Activated CD4-positive, alpha-beta memory T cell treated with anti-CD3 and anti-CD28 coated beads for 36 hours (primary cell): ENCODE data around the gene STRN4. TPM values are rescaled to one million over a fixed set of nuclear protein-coding genes. Genes with fewer than 3 reads are reported as not detected.
A peak's percentile ranks its signal among the peaks of the same experiment; 100 is the strongest.
"Not testable (repeated sequence)": the region's sequence is repeated elsewhere in the genome, so short reads cannot be mapped to it uniquely, and the experiment has no call there.

Experiments used
- CTCF ChIA-PET: fragments of 350-600 bp; sonication (Branson Sonifier 250); formaldehyde crosslinking; loops from one replicate; lab custom pipeline; 2021; ENCODE audit warnings: antibody characterized with exemption, inconsistent platforms; lab: Charles Lee
- POLR2A ChIA-PET: fragments of 350-600 bp; sonication (Branson Sonifier 250); formaldehyde crosslinking; loops from one replicate; lab custom pipeline; 2021; ENCODE audit warnings: antibody characterized with exemption; lab: Charles Lee
- DNase-seq: peaks from one replicate; pipeline ENCODE4 v3.0.0-alpha.2; 2020
- H3K27ac Mint-ChIP-seq: one replicate; pipeline ENCODE4 v1.8.0; 2021; ENCODE audit warnings: mixed read lengths
- H3K27me3 Mint-ChIP-seq: one replicate; pipeline ENCODE4 v1.8.0; 2021; ENCODE audit warnings: mixed read lengths
- H3K36me3 Mint-ChIP-seq: one replicate; pipeline ENCODE4 v1.8.0; 2021; ENCODE audit warnings: mixed read lengths
- H3K4me1 Mint-ChIP-seq: one replicate; pipeline ENCODE4 v1.8.0; 2021; ENCODE audit warnings: low read depth, mixed read lengths
- H3K4me3 Mint-ChIP-seq: one replicate; pipeline ENCODE4 v1.8.0; 2021; ENCODE audit warnings: mild to moderate bottlenecking, mixed read lengths
- H3K9me3 Mint-ChIP-seq: one replicate; pipeline ENCODE4 v1.8.0; 2021; ENCODE audit warnings: mixed read lengths
- intact Hi-C: fragments of 100-400 bp; cut with micrococcal nuclease; formaldehyde crosslinking; loops from one replicate; pipeline ENCODE4 v1.15.1; 2023
- total RNA-seq, 2 experiments: library from RNA; stranded (reverse); gene quantifications; one replicate each; pipeline ENCODE4 v1.2.3, GENCODE V29; 2021

Gene STRN4
- total RNA-seq, 2 experiments from 2014 or later = 52.6 to 59.3 TPM

DNA sequence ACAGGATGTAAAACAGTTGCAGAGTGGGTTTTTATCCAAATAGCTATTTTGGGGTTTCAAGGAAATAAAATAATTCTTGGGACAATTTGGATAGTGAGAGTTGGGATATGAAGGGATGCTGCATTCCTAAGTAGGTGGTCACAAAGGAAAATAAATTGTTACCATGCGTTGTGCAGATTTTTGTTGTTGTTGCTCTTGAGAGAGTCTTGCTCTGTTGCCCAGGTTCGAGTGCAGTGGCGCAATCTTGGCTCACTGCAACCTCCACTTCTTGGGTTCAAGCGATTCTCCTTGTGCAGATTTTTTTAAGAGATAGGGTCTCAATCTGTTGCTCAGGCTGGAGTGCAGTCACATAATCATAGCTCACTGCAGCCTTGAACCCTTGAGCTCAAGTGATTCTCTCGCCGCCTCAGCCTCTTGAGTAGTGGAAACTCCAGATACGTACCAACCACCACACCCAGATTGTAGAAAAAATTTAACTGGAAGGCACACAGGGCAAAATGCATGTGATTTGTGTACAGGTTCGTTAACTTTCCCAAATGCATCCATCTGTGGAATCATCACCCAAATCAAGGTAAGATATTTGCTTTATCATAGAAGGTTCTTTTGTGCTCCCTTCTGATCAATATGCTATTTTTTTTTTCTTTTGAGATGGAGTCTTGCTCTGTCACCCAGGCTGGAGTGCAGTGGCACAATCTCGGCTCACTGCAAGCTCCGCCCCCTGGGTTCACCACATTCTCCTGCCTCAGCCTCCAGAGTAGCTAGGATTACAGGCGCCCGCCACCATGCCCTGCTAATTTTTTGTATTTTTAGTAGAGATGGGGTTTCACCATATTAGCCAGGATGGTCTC lies 26.1 kb upstream of the STRN4 start:
- POLR2A ChIA-PET = interaction anchor here (1.2 to 2.5 kb wide), 2 partner anchors 12 to 15 kb away, joined by 3 to 10 read pairs; no protein-coding TSS in a partner anchor

DNA sequence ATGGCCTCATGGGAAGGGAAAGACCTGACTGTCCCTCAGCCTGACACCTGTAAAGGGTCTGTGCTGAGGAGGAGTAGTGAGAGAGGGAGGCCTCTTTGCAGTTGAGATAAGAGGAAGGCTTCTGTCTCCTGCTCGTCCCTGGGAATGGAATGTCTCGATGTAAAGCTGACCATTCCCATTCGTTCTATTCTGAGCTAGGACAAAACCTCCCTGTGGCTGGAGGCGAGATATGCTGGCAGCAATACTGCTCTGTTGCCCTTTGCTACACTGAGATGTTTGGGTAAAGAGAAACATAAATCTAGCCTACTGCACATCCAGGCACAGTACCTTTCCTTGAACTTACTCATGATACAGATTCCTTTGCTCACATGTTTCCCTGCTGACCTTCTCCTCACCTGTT lies 22.5 kb upstream of the STRN4 start:
- intact Hi-C loops, H3K27ac Mint-ChIP-seq, H3K4me1 Mint-ChIP-seq, H3K36me3 Mint-ChIP-seq, H3K4me3 Mint-ChIP-seq, H3K9me3 Mint-ChIP-seq, DNase-seq, H3K27me3 Mint-ChIP-seq: not testable (repeated sequence)
- POLR2A ChIA-PET = interaction anchor here (0.7 kb wide), 1 partner anchor 12 kb away, joined by 3 read pairs; no protein-coding TSS in a partner anchor
- CTCF ChIA-PET = interaction anchor here (1.3 to 4.5 kb wide), 4 partner anchors 11 to 72 kb away, joined by 5 to 32 read pairs (median 8); no protein-coding TSS in a partner anchor

More for the DNA sequence above, 26.1 kb upstream of the STRN4 start:
- no peaks in the 10 kb centered on the region for H3K27me3 Mint-ChIP-seq
- no peak for DNase-seq
- no peak overlapping the region for H3K4me3 Mint-ChIP-seq
- peaks cover 27% of the 10 kb centered on the region for H3K36me3 Mint-ChIP-seq
- CTCF ChIA-PET = interaction anchor here (1.0 to 3.6 kb wide), 5 partner anchors 14 to 68 kb away, joined by 3 to 12 read pairs (median 3); no protein-coding TSS in a partner anchor
- H3K27ac Mint-ChIP-seq = no peak overlapping the region
- H3K9me3 Mint-ChIP-seq = no peaks in the 10 kb centered on the region
- H3K4me1 Mint-ChIP-seq = no peaks in the 10 kb centered on the region
- intact Hi-C loops = no loop called here

DNA sequence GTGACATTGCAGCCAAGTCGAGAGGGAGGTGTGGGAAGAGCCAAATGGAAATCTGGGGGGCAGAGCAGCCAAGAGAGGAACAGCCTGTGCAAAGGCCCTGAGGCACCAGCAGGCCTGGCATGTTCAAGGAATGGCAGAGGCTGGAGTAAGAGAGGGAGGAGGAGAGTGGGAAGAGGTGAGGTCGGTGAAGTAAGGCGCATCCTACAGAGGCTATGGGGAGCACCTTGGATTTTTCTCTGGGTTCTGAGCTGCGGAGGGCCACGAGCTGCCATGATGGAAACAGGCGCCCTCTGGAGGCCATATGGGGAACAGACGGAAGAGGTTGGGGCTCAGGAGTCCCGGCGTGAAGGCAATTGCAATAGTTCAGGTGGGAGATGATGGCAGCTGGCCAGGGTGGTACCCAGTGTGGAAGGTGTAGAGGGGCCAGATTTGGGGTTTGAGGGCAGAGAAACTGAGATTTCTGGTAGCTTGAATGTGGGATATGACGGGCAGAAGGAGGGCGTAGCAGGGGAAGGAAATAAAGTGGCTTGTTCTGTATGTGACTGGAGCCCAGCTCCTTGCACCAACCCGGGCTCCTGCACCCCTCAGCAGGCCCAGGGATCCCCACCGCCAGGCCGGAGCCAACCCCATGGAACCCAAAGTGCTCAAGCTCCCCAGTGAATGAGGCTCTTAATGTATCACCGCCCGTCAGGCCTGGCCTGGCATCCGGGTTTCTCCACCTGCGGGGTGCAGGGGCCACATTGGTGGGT lies 20.5 kb upstream of the STRN4 start:
- Mint-ChIP-seq H3K9me3 (no peaks in the 10 kb centered on the region), H3K27ac (no peak overlapping the region), H3K27me3 (no peaks in the 10 kb centered on the region), H3K4me3 (no peak overlapping the region), H3K4me1 (peaks cover 2% of the 10 kb centered on the region), H3K36me3 (no peaks in the 10 kb centered on the region)
- POLR2A ChIA-PET = interaction anchor here (1.3 kb wide), 1 partner anchor 18 kb away, joined by 3 read pairs; no protein-coding TSS in a partner anchor
- CTCF ChIA-PET = interaction anchor here (0.6 to 4.5 kb wide), 36 partner anchors 10 to 246 kb away, joined by 3 to 39 read pairs (median 5); partner anchors contain the start of genes AP2S1, DACT3 and SLC1A5
- intact Hi-C loops = no loop called here
- DNase-seq = peak; percentile 76

DNA sequence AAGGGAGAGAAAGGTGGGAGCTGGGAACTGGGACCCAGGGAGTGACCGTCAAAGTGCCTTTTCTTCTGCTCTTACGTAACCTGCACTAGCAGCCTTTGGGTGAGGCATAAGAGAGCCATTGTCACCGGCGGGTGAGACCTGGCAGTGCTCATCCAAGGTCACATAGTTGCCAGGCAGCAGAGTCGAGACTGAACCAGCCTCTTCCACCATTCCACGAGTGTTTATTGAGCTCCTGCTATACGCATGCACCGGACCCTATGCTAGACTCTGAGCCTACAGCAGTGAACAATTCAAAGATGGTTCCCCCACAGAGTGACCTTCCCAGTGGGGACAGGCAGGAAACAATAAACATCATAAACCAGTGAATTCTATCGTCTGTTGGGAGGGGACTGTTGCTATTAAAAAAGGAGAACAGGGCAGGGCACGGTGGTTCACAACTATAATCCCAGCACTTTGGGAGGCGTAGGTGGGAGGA lies 18.6 kb upstream of the STRN4 start:
- DNase-seq = no peak
- Mint-ChIP-seq H3K36me3 (no peaks in the 10 kb centered on the region), H3K4me1 (peaks cover 2% of the 10 kb centered on the region), H3K27ac (no peak overlapping the region), H3K9me3 (no peaks in the 10 kb centered on the region), H3K27me3 (no peaks in the 10 kb centered on the region), H3K4me3 (no peak overlapping the region)
- ChIA-PET POLR2A (no interaction called here), CTCF (interaction anchor here (1.0 to 4.5 kb wide), 5 partner anchors 8 to 75 kb away, joined by 3 to 39 read pairs (median 3); no protein-coding TSS in a partner anchor)
- intact Hi-C loops = loop anchor here (1.0 kb wide), 1 partner anchor 9 kb away; no protein-coding TSS in a partner anchor

DNA sequence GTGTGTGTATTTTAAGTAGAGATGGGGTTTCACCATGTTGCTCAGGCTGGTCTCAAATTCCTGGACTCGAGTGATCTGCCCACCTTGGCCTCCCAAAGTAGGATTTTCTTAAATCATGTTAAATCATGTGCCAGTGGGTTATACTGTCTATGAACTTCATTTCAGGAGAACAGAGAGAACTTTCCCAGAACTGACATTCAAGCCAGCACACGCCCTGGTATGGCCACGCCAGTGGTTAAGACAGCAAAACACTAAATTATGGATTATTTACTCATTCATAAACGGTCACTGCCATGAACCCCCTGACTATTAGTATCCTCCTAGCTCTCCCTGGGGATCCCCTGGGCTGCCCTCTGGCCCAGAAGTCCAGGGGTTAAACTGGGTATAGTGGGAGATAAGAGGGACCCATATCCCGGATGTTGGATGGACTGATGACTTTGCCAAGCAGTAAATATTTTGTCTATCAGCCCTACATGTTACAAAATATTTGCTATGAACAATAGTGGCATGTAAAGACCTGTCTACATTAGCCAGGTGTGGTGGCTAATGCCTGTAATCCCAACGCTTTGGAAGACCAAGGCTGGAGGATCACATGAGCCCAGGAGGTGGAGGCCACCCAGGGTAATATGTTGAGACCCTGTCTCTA lies 16.1 kb upstream of the STRN4 start:
- intact Hi-C loops = no loop called here
- H3K36me3 Mint-ChIP-seq = no peaks in the 10 kb centered on the region
- peaks cover 2% of the 10 kb centered on the region for H3K4me1 Mint-ChIP-seq
- H3K27me3 Mint-ChIP-seq = no peaks in the 10 kb centered on the region
- POLR2A ChIA-PET = no interaction called here
- DNase-seq = no peak
- CTCF ChIA-PET = interaction anchor here (0.9 to 2.1 kb wide), 2 partner anchors 8 to 58 kb away, joined by 3 to 6 read pairs; no protein-coding TSS in a partner anchor
- no peaks in the 10 kb centered on the region for H3K9me3 Mint-ChIP-seq
- no peak overlapping the region for H3K4me3 Mint-ChIP-seq
- no peak overlapping the region for H3K27ac Mint-ChIP-seq

DNA sequence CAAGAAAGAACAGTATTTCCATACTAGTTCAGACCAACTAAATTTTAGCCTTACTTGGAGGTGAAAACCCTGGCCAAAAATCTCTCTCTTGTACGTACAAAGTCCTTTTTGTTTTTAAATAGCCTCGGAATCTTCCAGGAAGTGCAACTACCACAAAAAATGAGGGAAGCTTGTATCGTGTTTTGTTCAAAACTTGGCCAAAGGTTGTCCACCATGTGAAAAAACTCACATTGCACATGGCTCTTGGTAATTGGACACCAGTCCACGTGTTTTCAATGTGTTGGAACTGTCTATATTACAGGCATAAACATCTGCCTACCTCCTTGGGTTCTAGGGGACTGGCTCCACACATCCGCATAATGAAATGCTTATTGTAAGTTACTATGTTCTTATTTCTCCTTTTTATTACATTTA lies 15.2 kb upstream of the STRN4 start:
- no peaks in the 10 kb centered on the region for H3K9me3 Mint-ChIP-seq
- H3K36me3 Mint-ChIP-seq = peaks cover 4% of the 10 kb centered on the region
- ChIA-PET CTCF (interaction anchor here (0.9 to 2.1 kb wide), 2 partner anchors 8 to 57 kb away, joined by 3 to 6 read pairs; no protein-coding TSS in a partner anchor), POLR2A (no interaction called here)
- intact Hi-C loops = no loop called here
- H3K4me1 Mint-ChIP-seq = no peaks in the 10 kb centered on the region
- H3K27ac Mint-ChIP-seq = no peak overlapping the region
- H3K4me3 Mint-ChIP-seq = no peak overlapping the region
- no peaks in the 10 kb centered on the region for H3K27me3 Mint-ChIP-seq
- DNase-seq = no peak

DNA sequence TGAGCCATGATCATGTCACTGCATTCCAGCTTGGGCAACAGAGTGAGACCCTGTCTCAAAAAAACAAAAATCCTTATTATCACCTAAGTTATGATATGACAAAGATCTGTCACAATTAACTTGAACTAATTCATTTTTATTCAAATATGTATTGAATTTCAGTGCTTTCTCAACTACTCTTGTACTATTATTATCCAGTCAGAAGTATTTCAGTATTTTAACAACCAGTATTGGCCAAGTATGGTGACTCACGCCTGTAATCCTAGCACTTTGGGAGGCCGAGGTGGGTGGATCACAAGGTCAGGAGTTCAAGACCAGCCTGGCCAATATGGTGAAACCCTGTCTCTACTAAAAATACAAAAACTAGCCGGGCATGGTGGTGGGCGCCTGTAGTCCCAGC lies 14.6 kb upstream of the STRN4 start:
- H3K36me3 Mint-ChIP-seq, H3K4me3 Mint-ChIP-seq, POLR2A ChIA-PET, H3K4me1 Mint-ChIP-seq, H3K9me3 Mint-ChIP-seq, intact Hi-C loops, H3K27me3 Mint-ChIP-seq, DNase-seq, H3K27ac Mint-ChIP-seq: not testable (repeated sequence)
- CTCF ChIA-PET = interaction anchor here (4.7 kb wide), 1 partner anchor 80 kb away, joined by 78 read pairs; no protein-coding TSS in a partner anchor

DNA sequence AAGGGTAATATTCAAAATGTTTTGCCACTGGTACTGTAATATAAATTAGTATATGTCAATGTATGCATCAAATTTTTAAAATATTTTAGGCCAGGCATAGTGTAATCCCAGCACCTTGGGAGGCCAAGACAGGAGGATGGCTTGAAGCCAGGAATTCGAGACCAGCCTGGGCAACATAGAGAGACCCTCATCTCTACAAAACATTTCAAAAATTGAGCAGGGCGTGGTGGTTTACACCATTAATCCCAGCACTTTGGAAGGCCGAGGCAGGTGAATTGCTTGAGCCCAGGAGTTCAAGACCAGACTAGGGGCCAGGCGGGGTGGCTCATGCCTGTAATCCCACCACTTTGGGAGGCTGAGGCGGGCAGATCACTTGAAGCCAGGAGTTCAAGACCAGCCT lies 14.1 kb upstream of the STRN4 start:
- Mint-ChIP-seq H3K4me1 (no peaks in the 10 kb centered on the region), H3K27me3 (no peaks in the 10 kb centered on the region), H3K27ac (no peak overlapping the region), H3K4me3 (no peak overlapping the region), H3K36me3 (peaks cover 5% of the 10 kb centered on the region), H3K9me3 (no peaks in the 10 kb centered on the region)
- intact Hi-C loops = no loop called here
- no peak for DNase-seq
- POLR2A ChIA-PET = no interaction called here
- CTCF ChIA-PET = interaction anchor here (1.0 to 4.7 kb wide), 2 partner anchors 57 to 81 kb away, joined by 3 to 78 read pairs; no protein-coding TSS in a partner anchor

DNA sequence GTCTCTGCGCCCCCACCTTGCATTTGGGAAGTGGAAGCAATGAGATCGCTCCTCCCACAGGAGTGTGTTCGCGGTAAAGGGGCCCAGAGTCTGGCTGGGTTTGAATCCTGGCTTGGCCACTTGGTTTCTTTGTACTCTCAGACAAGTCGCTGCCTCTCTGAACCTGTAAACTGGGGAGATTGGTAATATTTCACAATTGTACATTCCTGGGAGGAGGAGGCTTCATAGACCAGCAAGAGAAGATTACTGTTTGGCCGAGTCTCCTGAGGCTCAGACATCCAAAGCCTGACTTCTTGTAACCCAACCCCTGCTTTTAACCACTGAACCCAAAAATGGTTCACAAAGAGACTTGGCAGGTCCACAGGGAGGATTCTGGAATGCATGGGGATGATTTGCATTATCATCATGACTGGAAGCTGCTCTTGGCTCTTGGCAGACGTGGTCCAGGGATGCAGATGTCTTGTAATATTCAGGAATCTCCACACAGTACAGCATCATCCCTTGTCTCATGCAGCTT lies 13.6 kb upstream of the STRN4 start:
- ChIA-PET POLR2A (no interaction called here), CTCF (interaction anchor here (1.0 to 4.7 kb wide), 2 partner anchors 56 to 81 kb away, joined by 3 to 78 read pairs; no protein-coding TSS in a partner anchor)
- Mint-ChIP-seq H3K27ac (no peak overlapping the region), H3K36me3 (peaks cover 5% of the 10 kb centered on the region), H3K27me3 (no peaks in the 10 kb centered on the region), H3K4me3 (no peak overlapping the region), H3K9me3 (no peaks in the 10 kb centered on the region), H3K4me1 (no peaks in the 10 kb centered on the region)
- intact Hi-C loops = loop anchor here (5.0 kb wide), 1 partner anchor 62 kb away; no protein-coding TSS in a partner anchor
- DNase-seq = no peak

DNA sequence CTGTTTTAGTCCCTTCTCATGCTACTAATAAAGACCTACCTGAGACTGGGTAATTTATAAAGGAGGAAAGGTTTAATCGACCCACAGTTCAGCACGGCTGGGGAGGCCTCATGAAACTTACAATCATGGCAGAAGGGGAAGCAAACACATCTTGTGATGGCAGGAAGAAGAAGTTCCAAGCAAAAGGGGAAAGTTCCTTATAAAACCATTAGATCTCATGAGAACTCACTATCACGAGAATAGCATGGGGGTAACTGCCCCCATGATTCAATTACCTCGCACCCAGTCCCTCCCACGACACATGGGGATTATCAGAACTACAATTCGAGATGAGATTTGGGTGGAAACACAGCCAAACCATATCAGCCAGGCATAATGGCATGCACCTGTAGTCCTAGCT lies 13.0 kb upstream of the STRN4 start:
- intact Hi-C loops = loop anchor here (5.0 kb wide), 1 partner anchor 63 kb away; no protein-coding TSS in a partner anchor
- DNase-seq = no peak
- POLR2A ChIA-PET = no interaction called here
- peaks cover 5% of the 10 kb centered on the region for H3K36me3 Mint-ChIP-seq
- no peaks in the 10 kb centered on the region for H3K9me3 Mint-ChIP-seq
- H3K27me3 Mint-ChIP-seq = no peaks in the 10 kb centered on the region
- CTCF ChIA-PET = interaction anchor here (2.0 to 4.7 kb wide), 3 partner anchors 7 to 82 kb away, joined by 11 to 78 read pairs (median 39); no protein-coding TSS in a partner anchor
- no peak overlapping the region for H3K27ac Mint-ChIP-seq
- no peaks in the 10 kb centered on the region for H3K4me1 Mint-ChIP-seq
- no peak overlapping the region for H3K4me3 Mint-ChIP-seq

DNA sequence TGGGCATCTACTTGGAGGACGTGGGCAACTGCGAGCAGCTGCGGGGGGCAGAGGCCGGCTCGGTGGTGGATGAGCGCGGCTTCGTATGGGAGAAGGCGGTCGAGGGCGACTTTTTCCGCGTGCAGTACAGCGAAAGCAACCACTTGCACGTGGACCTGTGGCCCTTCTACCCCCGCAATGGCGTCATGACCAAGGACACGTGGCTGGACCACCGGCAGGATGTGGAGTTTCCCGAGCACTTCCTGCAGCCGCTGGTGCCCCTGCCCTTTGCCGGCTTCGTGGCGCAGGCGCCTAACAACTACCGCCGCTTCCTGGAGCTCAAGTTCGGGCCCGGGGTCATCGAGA lies 10.3 kb upstream of the STRN4 start:
- POLR2A ChIA-PET = no interaction called here

More for the DNA sequence above, 10.3 kb upstream of the STRN4 start:
- DNase-seq = no peak
- CTCF ChIA-PET = interaction anchor here (0.5 to 4.7 kb wide), 7 partner anchors 10 to 1076 kb away, joined by 3 to 78 read pairs (median 4); no protein-coding TSS in a partner anchor
- Mint-ChIP-seq H3K9me3 (no peaks in the 10 kb centered on the region), H3K27me3 (no peaks in the 10 kb centered on the region), H3K4me3 (no peak overlapping the region), H3K27ac (no peak overlapping the region), H3K4me1 (no peaks in the 10 kb centered on the region), H3K36me3 (peaks cover 8% of the 10 kb centered on the region)
- intact Hi-C loops = loop anchor here (5.0 kb wide), 1 partner anchor 66 kb away; no protein-coding TSS in a partner anchor
